Smooth muscle cell (in vitro differentiated cells): ENCODE results near the gene SIGLEC5. TPM values are rescaled to one million over a fixed set of nuclear protein-coding genes. Genes with fewer than 3 reads are reported as not detected.
"Not testable (repeated sequence)": the region's sequence is repeated elsewhere in the genome, so short reads cannot be mapped to it uniquely, and the experiment has no call there.

ENCODE experiments used
- DNase-seq: peaks from one replicate; lab custom pipeline; 2025; ENCODE audit not compliant: unreplicated experiment; lab: John Stamatoyannopoulos, UW
- H2AFZ ChIP-seq: fragments of 200-600 bp; sonication (generic); 2 replicates; pipeline ENCODE4 v1.6.0; 2016; ENCODE audit warnings: antibody characterized with exemption, low read depth, mild to moderate bottlenecking
- H3F3A ChIP-seq: fragments of 200-600 bp; sonication (generic); 2 replicates; pipeline ENCODE4 v1.6.0; 2017; ENCODE audit warnings: antibody characterized with exemption, low read depth
- H3K27ac ChIP-seq: fragments of 200-600 bp; sonication (generic); 2 replicates; pipeline ENCODE4 v1.5.1; 2016; ENCODE audit warnings: low read depth, mild to moderate bottlenecking
- H3K27me3 ChIP-seq: fragments of 200-600 bp; sonication (generic); 2 replicates; pipeline ENCODE4 v1.6.1; 2016; ENCODE audit warnings: low read depth, mild to moderate bottlenecking
- H3K36me3 ChIP-seq: fragments of 200-600 bp; sonication (generic); 2 replicates; pipeline ENCODE4 v1.5.1; 2016; ENCODE audit warnings: low read depth
- H3K4me1 ChIP-seq: fragments of 200-600 bp; sonication (generic); 2 replicates; pipeline ENCODE4 v1.5.1; 2016; ENCODE audit warnings: low read depth
- H3K4me2 ChIP-seq: fragments of 200-600 bp; sonication (generic); 2 replicates; pipeline ENCODE4 v1.6.0; 2016; ENCODE audit warnings: mild to moderate bottlenecking
- H3K4me3 ChIP-seq: fragments of 200-600 bp; sonication (generic); 2 replicates; pipeline ENCODE4 v1.5.1; 2016; ENCODE audit warnings: mild to moderate bottlenecking
- H3K79me2 ChIP-seq: fragments of 200-600 bp; sonication (generic); 2 replicates; pipeline ENCODE4 v1.6.0; 2016; ENCODE audit warnings: low read depth, mild to moderate bottlenecking
- H3K9ac ChIP-seq: fragments of 200-600 bp; sonication (generic); 2 replicates; pipeline ENCODE4 v1.6.0; 2016; ENCODE audit warnings: low read depth
- H3K9me3 ChIP-seq: fragments of 200-600 bp; sonication (generic); replicated peaks from 2 replicates; pipeline ENCODE4 v1.5.1; 2016; ENCODE audit warnings: low read depth
- H4K20me1 ChIP-seq: fragments of 200-600 bp; sonication (generic); 2 replicates; pipeline ENCODE4 v1.6.0; 2016; ENCODE audit warnings: low read depth
- CTCF ChIP-seq: fragments of 200-600 bp; sonication (generic); IDR thresholded peaks from 2 replicates; pipeline ENCODE4 v1.5.1; 2017; ENCODE audit warnings: borderline replicate concordance, mild to moderate bottlenecking, antibody characterized with exemption; ENCODE audit not compliant: insufficient read depth, poor library complexity, severe bottlenecking
- WGBS: methylation state at CpG from one replicate; pipeline ENCODE4 v1.1.7; 2016; ENCODE audit warnings: low lambda C conversion rate; 5-methylcytosine and 5-hydroxymethylcytosine counted together
- polyA plus RNA-seq: library from polyadenylated mRNA; unstranded; fragments of >200 nt; fragmentation: Nextera tagmentation; extraction: Ambion mirVana; gene quantifications from 2 replicates; pipeline ENCODE4 v1.2.1, GENCODE V29; 2016
- total RNA-seq: library from RNA; depleted of rRNA; stranded (reverse); fragments of >200 nt; gene quantifications from 2 replicates; pipeline ENCODE4 v1.2.3, GENCODE V29; 2014

Gene SIGLEC5, protein sequence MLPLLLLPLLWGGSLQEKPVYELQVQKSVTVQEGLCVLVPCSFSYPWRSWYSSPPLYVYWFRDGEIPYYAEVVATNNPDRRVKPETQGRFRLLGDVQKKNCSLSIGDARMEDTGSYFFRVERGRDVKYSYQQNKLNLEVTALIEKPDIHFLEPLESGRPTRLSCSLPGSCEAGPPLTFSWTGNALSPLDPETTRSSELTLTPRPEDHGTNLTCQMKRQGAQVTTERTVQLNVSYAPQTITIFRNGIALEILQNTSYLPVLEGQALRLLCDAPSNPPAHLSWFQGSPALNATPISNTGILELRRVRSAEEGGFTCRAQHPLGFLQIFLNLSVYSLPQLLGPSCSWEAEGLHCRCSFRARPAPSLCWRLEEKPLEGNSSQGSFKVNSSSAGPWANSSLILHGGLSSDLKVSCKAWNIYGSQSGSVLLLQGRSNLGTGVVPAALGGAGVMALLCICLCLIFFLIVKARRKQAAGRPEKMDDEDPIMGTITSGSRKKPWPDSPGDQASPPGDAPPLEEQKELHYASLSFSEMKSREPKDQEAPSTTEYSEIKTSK
- total RNA-seq: not detected in 2 replicates
- not detected in 2 replicates for polyA plus RNA-seq

DNA sequence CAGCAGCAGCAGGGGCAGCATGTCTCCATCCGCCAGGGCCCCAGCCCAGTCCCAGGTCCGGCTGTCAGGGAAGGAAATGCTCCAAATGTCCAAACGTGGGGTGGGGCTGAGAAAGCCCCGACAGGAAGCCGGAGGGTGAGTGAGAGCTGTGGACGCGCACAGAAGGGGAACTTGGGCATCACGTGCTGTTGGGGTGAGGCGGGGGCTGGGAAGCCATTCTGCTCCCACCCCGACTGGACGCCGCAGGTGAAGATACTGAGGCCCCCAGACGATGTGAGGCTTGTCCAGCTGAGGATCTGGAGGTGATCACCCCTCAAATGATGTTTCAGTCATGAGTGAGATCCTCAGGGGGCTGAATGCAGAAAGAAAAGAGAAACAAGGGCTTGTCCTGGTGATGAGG lies at the start of gene SIGLEC5:
Gene SIGLEC5 (minus strand): TSS at position 87 of the 400 bp plus-strand sequence. CDS start 66 bp downstream, at position 21.
- not testable (repeated sequence) for H4K20me1 ChIP-seq, H2AFZ ChIP-seq, H3K79me2 ChIP-seq, H3K4me2 ChIP-seq, H3K27me3 ChIP-seq, H3F3A ChIP-seq, H3K36me3 ChIP-seq, H3K9ac ChIP-seq, H3K4me1 ChIP-seq, DNase-seq, H3K9me3 ChIP-seq, H3K27ac ChIP-seq, H3K4me3 ChIP-seq
- 78% methylated on average over 11 of the region's 13 CpGs for WGBS

DNA sequence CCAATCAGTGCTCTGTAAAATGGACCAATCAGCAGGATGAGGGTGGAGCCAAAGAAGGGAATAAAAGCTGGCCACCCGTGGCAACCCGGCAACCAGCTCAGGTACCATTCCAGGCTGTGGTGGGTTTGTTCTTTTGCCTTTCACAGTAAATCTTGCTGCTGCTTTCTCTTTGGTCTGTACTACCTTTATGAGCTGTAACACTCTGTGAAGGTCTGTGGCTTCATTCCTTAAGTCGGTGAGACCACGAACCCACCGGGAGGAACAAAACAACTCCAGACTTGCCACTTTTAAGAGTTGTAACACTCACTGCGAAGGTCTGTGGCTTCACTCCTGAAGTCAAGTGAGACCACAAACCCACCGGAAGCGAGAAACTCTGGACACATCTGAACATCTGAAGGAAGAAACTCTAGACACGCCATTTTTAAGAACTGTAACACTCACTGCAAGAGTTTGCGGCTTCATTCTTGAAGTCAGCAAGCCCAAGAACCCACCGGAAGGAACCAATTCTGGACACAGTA lies 46.4 kb upstream of the SIGLEC5 start:
- no peak overlapping the region for H3K27ac ChIP-seq
- H3K27me3 ChIP-seq: no peaks in the 10 kb centered on the region
- 72% methylated on average over 11 of the region's 11 CpGs for WGBS

DNA sequence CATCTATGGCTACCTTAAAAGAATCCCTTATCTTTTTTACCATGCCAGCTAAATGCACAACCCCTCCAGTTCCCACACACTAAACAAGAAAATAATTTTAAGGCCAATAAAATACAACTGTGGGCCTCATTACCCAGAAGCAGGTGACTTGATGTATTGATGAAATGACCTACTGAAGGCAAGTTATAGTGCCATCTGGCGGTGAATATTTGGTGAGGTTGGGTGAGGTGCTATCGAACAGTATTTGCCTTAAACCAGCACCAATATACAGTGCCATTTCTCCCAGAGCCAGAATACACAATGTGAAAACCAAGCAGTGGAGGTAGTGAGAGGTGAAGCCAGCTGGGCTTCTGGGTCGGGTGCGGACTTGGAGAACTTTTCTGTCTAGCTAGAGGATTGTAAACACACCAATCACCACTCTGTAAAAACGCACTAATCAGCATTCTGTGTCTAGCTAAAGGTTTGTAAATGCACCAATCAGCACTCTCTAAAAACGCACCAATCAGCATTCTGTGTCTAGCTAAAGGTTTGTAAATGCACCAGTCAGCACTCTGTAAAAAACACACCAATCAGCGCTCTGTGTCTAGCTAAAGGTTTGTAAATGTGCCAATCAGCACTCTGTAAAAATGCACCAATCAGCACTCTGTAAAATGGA lies 45.8 kb upstream of the SIGLEC5 start:
- H3K4me2 ChIP-seq, H3K36me3 ChIP-seq, H4K20me1 ChIP-seq, H3K9ac ChIP-seq, H3K4me3 ChIP-seq, H3F3A ChIP-seq, H3K79me2 ChIP-seq, H3K9me3 ChIP-seq, H2AFZ ChIP-seq, H3K4me1 ChIP-seq, DNase-seq, H3K27me3 ChIP-seq, H3K27ac ChIP-seq: not testable (repeated sequence)
- WGBS: 57% methylated on average over 7 of the region's 7 CpGs
- peak; percentile 23 for TF ChIP-seq CTCF

More for the DNA sequence above, 46.4 kb upstream of the SIGLEC5 start:
- DNase-seq: no peak
- Histone ChIP-seq H3K9ac (no peak overlapping the region), H4K20me1 (no peaks in the 10 kb centered on the region), H3K36me3 (no peaks in the 10 kb centered on the region), H3K4me2 (no peak overlapping the region), H3K79me2 (no peaks in the 10 kb centered on the region), H3K4me1 (no peaks in the 10 kb centered on the region), H2AFZ (no peak overlapping the region), H3K4me3 (no peak overlapping the region), H3F3A (no peaks in the 10 kb centered on the region), H3K9me3 (no peaks in the 10 kb centered on the region)
- TF ChIP-seq CTCF: no peak

GRCh38 chr19:51668216-51668615 lies 38.0 kb upstream of the SIGLEC5 start:
- peaks cover 4% of the 10 kb centered on the region for H3K27me3 ChIP-seq
- no peak for DNase-seq
- H2AFZ ChIP-seq: no peak overlapping the region
- H3K9me3 ChIP-seq: no peaks in the 10 kb centered on the region
- no peak for TF ChIP-seq CTCF
- H3K27ac ChIP-seq: no peak overlapping the region
- no peaks in the 10 kb centered on the region for H3F3A ChIP-seq
- H3K9ac ChIP-seq: no peak overlapping the region
- no peaks in the 10 kb centered on the region for H3K4me1 ChIP-seq
- H3K79me2 ChIP-seq: no peaks in the 10 kb centered on the region
- 73% methylated on average over 3 of the region's 3 CpGs for WGBS
- no peak overlapping the region for H3K4me2 ChIP-seq
- H3K4me3 ChIP-seq: no peak overlapping the region
- no peaks in the 10 kb centered on the region for H4K20me1 ChIP-seq
- H3K36me3 ChIP-seq: no peaks in the 10 kb centered on the region
